ENCODE measurements around the gene HAL. TPM values are rescaled to one million over a fixed set of nuclear protein-coding genes. Genes with fewer than 3 reads are reported as not detected.
A peak's percentile ranks its signal among the peaks of the same experiment; 100 is the strongest.

Gene HAL, protein sequence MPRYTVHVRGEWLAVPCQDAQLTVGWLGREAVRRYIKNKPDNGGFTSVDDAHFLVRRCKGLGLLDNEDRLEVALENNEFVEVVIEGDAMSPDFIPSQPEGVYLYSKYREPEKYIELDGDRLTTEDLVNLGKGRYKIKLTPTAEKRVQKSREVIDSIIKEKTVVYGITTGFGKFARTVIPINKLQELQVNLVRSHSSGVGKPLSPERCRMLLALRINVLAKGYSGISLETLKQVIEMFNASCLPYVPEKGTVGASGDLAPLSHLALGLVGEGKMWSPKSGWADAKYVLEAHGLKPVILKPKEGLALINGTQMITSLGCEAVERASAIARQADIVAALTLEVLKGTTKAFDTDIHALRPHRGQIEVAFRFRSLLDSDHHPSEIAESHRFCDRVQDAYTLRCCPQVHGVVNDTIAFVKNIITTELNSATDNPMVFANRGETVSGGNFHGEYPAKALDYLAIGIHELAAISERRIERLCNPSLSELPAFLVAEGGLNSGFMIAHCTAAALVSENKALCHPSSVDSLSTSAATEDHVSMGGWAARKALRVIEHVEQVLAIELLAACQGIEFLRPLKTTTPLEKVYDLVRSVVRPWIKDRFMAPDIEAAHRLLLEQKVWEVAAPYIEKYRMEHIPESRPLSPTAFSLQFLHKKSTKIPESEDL
- total RNA-seq: 0.29 and 0.36 TPM in 2 replicates

DNA sequence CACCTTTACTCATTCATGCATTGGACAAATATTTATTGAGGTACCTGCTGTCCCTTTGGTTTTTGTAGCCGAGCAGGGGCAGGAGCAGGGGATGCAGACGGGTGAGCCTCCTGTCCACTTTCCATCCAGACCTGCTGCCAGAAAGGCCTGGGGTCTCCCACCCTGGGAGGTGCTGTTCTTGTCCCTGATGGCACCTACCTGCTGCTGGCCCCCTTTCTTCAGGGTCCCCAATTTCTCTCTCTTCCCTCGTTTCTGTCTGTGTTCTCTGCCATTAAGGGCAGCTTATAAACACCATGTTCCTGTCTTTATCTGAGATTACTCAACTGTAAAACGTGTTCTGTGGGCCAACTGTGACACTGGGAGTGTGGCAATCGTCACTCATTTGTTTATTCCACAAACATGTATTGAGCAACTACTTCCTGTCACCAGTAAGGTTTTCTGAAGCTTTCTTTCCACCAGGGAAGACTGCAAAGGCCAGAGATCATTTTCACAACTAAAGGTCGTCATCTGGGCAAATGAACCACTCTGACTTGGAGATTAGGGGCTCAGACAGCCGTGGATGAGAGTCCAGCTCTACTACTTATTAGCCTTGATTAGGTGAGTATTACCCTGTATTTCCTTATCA, at the start of gene HAL:
TSS of gene HAL (minus strand) at position 311 of the 625 bp plus-strand sequence. CDS start 434 bp downstream, outside the sequence.
- TF ChIP-seq, protein P1, sequence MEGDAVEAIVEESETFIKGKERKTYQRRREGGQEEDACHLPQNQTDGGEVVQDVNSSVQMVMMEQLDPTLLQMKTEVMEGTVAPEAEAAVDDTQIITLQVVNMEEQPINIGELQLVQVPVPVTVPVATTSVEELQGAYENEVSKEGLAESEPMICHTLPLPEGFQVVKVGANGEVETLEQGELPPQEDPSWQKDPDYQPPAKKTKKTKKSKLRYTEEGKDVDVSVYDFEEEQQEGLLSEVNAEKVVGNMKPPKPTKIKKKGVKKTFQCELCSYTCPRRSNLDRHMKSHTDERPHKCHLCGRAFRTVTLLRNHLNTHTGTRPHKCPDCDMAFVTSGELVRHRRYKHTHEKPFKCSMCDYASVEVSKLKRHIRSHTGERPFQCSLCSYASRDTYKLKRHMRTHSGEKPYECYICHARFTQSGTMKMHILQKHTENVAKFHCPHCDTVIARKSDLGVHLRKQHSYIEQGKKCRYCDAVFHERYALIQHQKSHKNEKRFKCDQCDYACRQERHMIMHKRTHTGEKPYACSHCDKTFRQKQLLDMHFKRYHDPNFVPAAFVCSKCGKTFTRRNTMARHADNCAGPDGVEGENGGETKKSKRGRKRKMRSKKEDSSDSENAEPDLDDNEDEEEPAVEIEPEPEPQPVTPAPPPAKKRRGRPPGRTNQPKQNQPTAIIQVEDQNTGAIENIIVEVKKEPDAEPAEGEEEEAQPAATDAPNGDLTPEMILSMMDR (IDR thresholded peaks at IDR 0.05; ENCODE audit: extremely low read depth, low read depth, low read length): no peak
- DNase-seq (ENCODE audit: insufficient read length, low spot score, missing footprints): no peak

GRCh38 chr12:96045566-96045965, 49.4 kb upstream of the HAL start:
- Histone ChIP-seq H3K27me3 (ENCODE audit: insufficient read depth, low read length) (no peaks in the 10 kb centered on the region), H3K4me3 (ENCODE audit: insufficient read depth, low read length) (no peak overlapping the region), H4K20me1 (ENCODE audit: insufficient read depth, low read length) (no peaks in the 10 kb centered on the region), H2AFZ (ENCODE audit: low read length) (peak overlapping the region; percentile 55), H3K79me2 (ENCODE audit: insufficient read depth, low read length) (no peaks in the 10 kb centered on the region), H3K4me1 (ENCODE audit: insufficient read depth, low read length) (peaks cover 31% of the 10 kb centered on the region), H3K27ac (ENCODE audit: low read depth, low read length) (no peak overlapping the region), H3K36me3 (ENCODE audit: insufficient read depth, low read length) (no peaks in the 10 kb centered on the region), H3K4me2 (ENCODE audit: insufficient read depth, low read length) (no peak overlapping the region), H3K9me3 (ENCODE audit: low read depth, low read length) (no peaks in the 10 kb centered on the region)
- TF ChIP-seq, protein P1 (IDR thresholded peaks at IDR 0.05; ENCODE audit: extremely low read depth, low read depth, low read length): no peak
- DNase-seq (ENCODE audit: insufficient read length, low spot score, missing footprints): peak; percentile 5

More for the DNA sequence above, at the start of gene HAL:
- Histone ChIP-seq H4K20me1 (ENCODE audit: insufficient read depth, low read length) (no peaks in the 10 kb centered on the region), H3K9me3 (ENCODE audit: low read depth, low read length) (no peaks in the 10 kb centered on the region), H3K4me2 (ENCODE audit: insufficient read depth, low read length) (no peak within 1 kb of the TSS), H3K27me3 (ENCODE audit: insufficient read depth, low read length) (peaks cover 2% of the 10 kb centered on the region), H3K4me3 (ENCODE audit: insufficient read depth, low read length) (no peak within 1 kb of the TSS), H3K4me1 (ENCODE audit: insufficient read depth, low read length) (peaks cover 11% of the 10 kb centered on the region), H2AFZ (ENCODE audit: low read length) (no peak within 1 kb of the TSS), H3K36me3 (ENCODE audit: insufficient read depth, low read length) (no peaks in the 10 kb centered on the region), H3K27ac (ENCODE audit: low read depth, low read length) (no peak within 1 kb of the TSS), H3K79me2 (ENCODE audit: insufficient read depth, low read length) (no peaks in the 10 kb centered on the region)

DNA sequence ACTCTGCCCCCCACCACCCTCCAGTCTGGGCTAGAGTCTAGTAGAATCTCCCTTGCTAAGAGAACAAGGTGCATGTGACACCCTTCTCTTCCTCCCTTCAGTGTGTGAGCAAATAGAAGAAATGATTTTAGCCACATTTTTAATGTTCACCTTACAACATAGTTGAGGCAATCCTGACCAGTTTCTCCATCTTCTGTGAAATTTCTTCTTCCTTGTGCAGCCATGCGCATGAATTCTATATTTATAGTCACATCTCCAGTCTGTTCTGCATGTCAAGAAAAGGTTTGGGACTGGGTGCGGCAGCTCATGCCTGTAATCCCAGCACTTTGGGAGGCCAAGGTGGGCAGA, 48.8 kb upstream of the HAL start:
- Histone ChIP-seq H3K9me3 (ENCODE audit: low read depth, low read length) (no peaks in the 10 kb centered on the region), H3K27ac (ENCODE audit: low read depth, low read length) (no peak overlapping the region), H3K4me3 (ENCODE audit: insufficient read depth, low read length) (no peak overlapping the region), H3K36me3 (ENCODE audit: insufficient read depth, low read length) (no peaks in the 10 kb centered on the region), H2AFZ (ENCODE audit: low read length) (no peak overlapping the region), H4K20me1 (ENCODE audit: insufficient read depth, low read length) (no peaks in the 10 kb centered on the region), H3K4me2 (ENCODE audit: insufficient read depth, low read length) (no peak overlapping the region), H3K79me2 (ENCODE audit: insufficient read depth, low read length) (no peaks in the 10 kb centered on the region), H3K4me1 (ENCODE audit: insufficient read depth, low read length) (peaks cover 31% of the 10 kb centered on the region), H3K27me3 (ENCODE audit: insufficient read depth, low read length) (no peaks in the 10 kb centered on the region)
- TF ChIP-seq, protein P1 (IDR thresholded peaks at IDR 0.05; ENCODE audit: extremely low read depth, low read depth, low read length): no peak
- DNase-seq (ENCODE audit: insufficient read length, low spot score, missing footprints): peak; percentile 26
